Measurements from ENCODE around the gene PHACTR4. TPM values are rescaled to one million over a fixed set of nuclear protein-coding genes. Genes with fewer than 3 reads are reported as not detected.

PHACTR4 gene
- total and polyA plus RNA-seq, 2 donors (not counting 3 experiments of a cell fraction or from before 2014, with no cell fraction given): 25.4 to 61.0 TPM

DNA sequence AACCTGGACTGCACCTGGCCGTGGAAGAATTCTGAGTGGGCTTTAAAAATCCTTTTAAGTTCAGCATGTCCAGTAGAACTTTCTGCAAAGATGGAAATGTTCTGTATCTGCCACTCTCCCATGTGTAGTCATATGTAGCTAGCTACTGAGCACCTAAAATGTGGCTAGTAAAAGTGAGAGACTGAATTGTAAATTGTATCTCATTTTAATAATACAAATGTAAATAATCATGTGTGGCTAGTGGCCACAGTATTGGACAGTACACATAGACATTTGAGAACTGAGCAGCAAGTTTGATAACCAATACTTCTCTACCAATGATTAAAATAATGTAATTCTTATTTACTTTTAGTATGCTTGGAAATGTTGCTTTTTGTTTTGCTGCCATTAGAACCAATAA lies 57.3 kb downstream of the PHACTR4 start:
- POLR2A ChIA-PET: no interaction called here
- H3K79me2 ChIP-seq (ENCODE audit: control insufficient read depth, insufficient read depth, low read length): peaks cover 8% of the 10 kb centered on the region

DNA sequence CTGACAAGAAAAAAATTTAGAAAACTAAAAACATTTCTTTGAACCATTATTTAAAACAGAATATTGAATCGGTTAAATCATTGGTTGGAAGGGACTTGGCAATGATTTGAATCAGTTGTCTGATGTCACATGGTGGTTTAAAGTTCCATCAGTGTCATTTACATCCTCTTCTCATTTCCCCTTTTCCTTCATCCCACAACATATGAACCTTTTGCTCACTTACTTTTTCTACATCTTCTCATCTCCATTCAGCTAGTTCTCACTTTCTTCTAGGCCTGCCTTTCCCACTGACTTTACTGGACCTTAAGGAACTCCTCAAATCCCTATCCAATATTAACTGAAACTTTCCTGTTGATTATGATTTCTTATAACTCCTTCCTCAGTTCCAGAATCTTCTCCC lies 58.5 kb downstream of the PHACTR4 start:
- no peaks in the 10 kb centered on the region for H3K36me3 ChIP-seq (ENCODE audit: control insufficient read depth in 2 of 2, extremely low read depth in 1 of 2, insufficient read depth in 2 of 2, low read length in 2 of 2)

More for the DNA sequence above, 57.3 kb downstream of the PHACTR4 start:
- no TSS peak for BruUV-seq (replicated peaks)
- Histone ChIP-seq H3K27ac (ENCODE audit: insufficient read depth, low read depth, low read length) (no peak overlapping the region), H4K20me1 (replicated peaks; ENCODE audit: control insufficient read depth, extremely low read depth, insufficient read depth, low read length) (no peaks in the 10 kb centered on the region), H3K4me3 (replicated peaks in 1 of 3; ENCODE audit: insufficient read depth in 1 of 3, low read depth in 1 of 3, low read length in 3 of 3) (no peak overlapping the region), H2AFZ (ENCODE audit: low read depth, low read length) (no peak overlapping the region), H3K4me2 (ENCODE audit: insufficient read depth, low read length) (no peak overlapping the region), H3K36me3 (ENCODE audit: control insufficient read depth in 2 of 2, extremely low read depth in 1 of 2, insufficient read depth in 2 of 2, low read length in 2 of 2) (no peaks in the 10 kb centered on the region), H3K27me3 (ENCODE audit: control insufficient read depth in 2 of 2, insufficient read depth in 2 of 2, low read length in 2 of 2) (no peaks in the 10 kb centered on the region), H3K9me3 (replicated peaks; ENCODE audit: control insufficient read depth, insufficient read depth, low read length) (no peaks in the 10 kb centered on the region), H3K9me1 (replicated peaks; ENCODE audit: control insufficient read depth, extremely low read depth, insufficient read depth, low read length) (no peaks in the 10 kb centered on the region), H3K4me1 (ENCODE audit: control insufficient read depth, extremely low read depth, insufficient read depth, low read length) (peaks cover 13% of the 10 kb centered on the region), H3K9ac (replicated peaks; ENCODE audit: extremely low read depth, insufficient read depth, low read length) (no peak overlapping the region)
- CTCF ChIA-PET: no interaction called here
- dilution Hi-C loops (cut with MboI; ENCODE audit: extremely low pct_ligation_motif_present, low sequenced_read_pairs): no loop called here
- no peak for FAIRE-seq
- no peak for DNase-seq (ENCODE audit: low read depth, low spot score)
- intact Hi-C loops (cut with micrococcal nuclease): no loop called here
- TF ChIP-seq JUN (IDR thresholded peaks at IDR 0.05; ENCODE audit: borderline replicate concordance, insufficient read depth, insufficient read length, low read depth) (no peak), GATA2 (IDR thresholded peaks at IDR 0.05; ENCODE audit: insufficient read depth, insufficient read length, low read depth, low read length) (no peak), EZH2 (IDR thresholded peaks at IDR 0.05; ENCODE audit: borderline replicate concordance, low read depth, low read length, severe bottlenecking) (no peak), POLR2AphosphoS5 (IDR thresholded peaks at IDR 0.05; ENCODE audit: insufficient read depth, low read depth, low read length) (no peak), POLR2A (IDR thresholded peaks at IDR 0.05; ENCODE audit: low read depth, low read length) (no peak)
- TF ChIP-seq, protein P1, sequence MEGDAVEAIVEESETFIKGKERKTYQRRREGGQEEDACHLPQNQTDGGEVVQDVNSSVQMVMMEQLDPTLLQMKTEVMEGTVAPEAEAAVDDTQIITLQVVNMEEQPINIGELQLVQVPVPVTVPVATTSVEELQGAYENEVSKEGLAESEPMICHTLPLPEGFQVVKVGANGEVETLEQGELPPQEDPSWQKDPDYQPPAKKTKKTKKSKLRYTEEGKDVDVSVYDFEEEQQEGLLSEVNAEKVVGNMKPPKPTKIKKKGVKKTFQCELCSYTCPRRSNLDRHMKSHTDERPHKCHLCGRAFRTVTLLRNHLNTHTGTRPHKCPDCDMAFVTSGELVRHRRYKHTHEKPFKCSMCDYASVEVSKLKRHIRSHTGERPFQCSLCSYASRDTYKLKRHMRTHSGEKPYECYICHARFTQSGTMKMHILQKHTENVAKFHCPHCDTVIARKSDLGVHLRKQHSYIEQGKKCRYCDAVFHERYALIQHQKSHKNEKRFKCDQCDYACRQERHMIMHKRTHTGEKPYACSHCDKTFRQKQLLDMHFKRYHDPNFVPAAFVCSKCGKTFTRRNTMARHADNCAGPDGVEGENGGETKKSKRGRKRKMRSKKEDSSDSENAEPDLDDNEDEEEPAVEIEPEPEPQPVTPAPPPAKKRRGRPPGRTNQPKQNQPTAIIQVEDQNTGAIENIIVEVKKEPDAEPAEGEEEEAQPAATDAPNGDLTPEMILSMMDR (IDR thresholded peaks at IDR 0.05; ENCODE audit: extremely low read depth in 1 of 2, insufficient read depth in 1 of 2, low read depth in 1 of 2, low read length in 2 of 2): no peak

More for the DNA sequence above, 58.5 kb downstream of the PHACTR4 start:
- TF ChIP-seq JUN (IDR thresholded peaks at IDR 0.05; ENCODE audit: borderline replicate concordance, insufficient read depth, insufficient read length, low read depth) (no peak), EZH2 (IDR thresholded peaks at IDR 0.05; ENCODE audit: borderline replicate concordance, low read depth, low read length, severe bottlenecking) (no peak), GATA2 (IDR thresholded peaks at IDR 0.05; ENCODE audit: insufficient read depth, insufficient read length, low read depth, low read length) (no peak), FOS (IDR thresholded peaks at IDR 0.05; ENCODE audit: borderline replicate concordance, insufficient read depth, low read length) (no peak)
- TF ChIP-seq, protein P1 (IDR thresholded peaks at IDR 0.05; ENCODE audit: extremely low read depth in 1 of 2, insufficient read depth in 1 of 2, low read depth in 1 of 2, low read length in 2 of 2): no peak
- TF ChIP-seq, protein P2, sequence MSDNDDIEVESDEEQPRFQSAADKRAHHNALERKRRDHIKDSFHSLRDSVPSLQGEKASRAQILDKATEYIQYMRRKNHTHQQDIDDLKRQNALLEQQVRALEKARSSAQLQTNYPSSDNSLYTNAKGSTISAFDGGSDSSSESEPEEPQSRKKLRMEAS (IDR thresholded peaks at IDR 0.05; ENCODE audit: insufficient read depth, insufficient read length): no peak
- no TSS peak for BruUV-seq (replicated peaks)
- DNase-seq (ENCODE audit: low read depth, low spot score) (no peak), FAIRE-seq (no peak)
- H3K9ac ChIP-seq (replicated peaks; ENCODE audit: extremely low read depth, insufficient read depth, low read length): no peak overlapping the region
- no peaks in the 10 kb centered on the region for H3K9me3 ChIP-seq (replicated peaks; ENCODE audit: control insufficient read depth, insufficient read depth, low read length)
- no peaks in the 10 kb centered on the region for H3K9me1 ChIP-seq (replicated peaks; ENCODE audit: control insufficient read depth, extremely low read depth, insufficient read depth, low read length)
- H2AFZ ChIP-seq (ENCODE audit: low read depth, low read length): no peak overlapping the region
- dilution Hi-C loops (cut with MboI; ENCODE audit: extremely low pct_ligation_motif_present, low sequenced_read_pairs) (no loop called here), intact Hi-C loops (cut with micrococcal nuclease) (no loop called here)
- H3K27ac ChIP-seq (ENCODE audit: insufficient read depth, low read depth, low read length): no peak overlapping the region
- H3K4me2 ChIP-seq (ENCODE audit: insufficient read depth, low read length): no peak overlapping the region
- H3K4me1 ChIP-seq (ENCODE audit: control insufficient read depth, extremely low read depth, insufficient read depth, low read length): peaks cover 1% of the 10 kb centered on the region
- CTCF ChIA-PET: interaction anchor here (0.5 to 1.0 kb wide), 2 partner anchors 15 to 95 kb away, joined by 3 read pairs; no protein-coding TSS in a partner anchor
- POLR2A ChIA-PET: interaction anchor here (0.6 to 2.7 kb wide), 2 partner anchors 10 to 221 kb away, joined by 3 to 10 read pairs; no protein-coding TSS in a partner anchor
- H3K4me3 ChIP-seq (replicated peaks in 1 of 3; ENCODE audit: insufficient read depth in 1 of 3, low read depth in 1 of 3, low read length in 3 of 3): no peak overlapping the region
- no peaks in the 10 kb centered on the region for H4K20me1 ChIP-seq (replicated peaks; ENCODE audit: control insufficient read depth, extremely low read depth, insufficient read depth, low read length)
- H3K27me3 ChIP-seq (ENCODE audit: control insufficient read depth in 2 of 2, insufficient read depth in 2 of 2, low read length in 2 of 2): no peaks in the 10 kb centered on the region
- peaks cover 5% of the 10 kb centered on the region for H3K79me2 ChIP-seq (ENCODE audit: control insufficient read depth, insufficient read depth, low read length)

Data from endothelial cell of umbilical vein (primary cell).